NT2/D1 (cell line): ENCODE data around the gene SLC26A6.
A peak's percentile ranks its signal among the peaks of the same experiment; 100 is the strongest.

Experiments
- DNase-seq: peaks from one replicate; pipeline ENCODE4 v3.0.0-alpha.2; 2011; ENCODE audit warnings: low read depth, low spot score
- H3K27me3 ChIP-seq: 2 replicates; pipeline ENCODE4 v1.6.0; 2011; ENCODE audit warnings: mild to moderate bottlenecking; ENCODE audit not compliant: insufficient read length, insufficient read depth
- H3K36me3 ChIP-seq: 2 replicates; pipeline ENCODE4 v1.6.1; 2011; ENCODE audit warnings: mild to moderate bottlenecking, low read length, mixed read lengths; ENCODE audit not compliant: insufficient read depth, insufficient read length
- H3K4me1 ChIP-seq: 2 replicates; pipeline ENCODE4 v1.5.1; 2011; ENCODE audit not compliant: insufficient read depth, insufficient read length
- H3K4me3 ChIP-seq: 2 replicates; pipeline ENCODE4 v1.5.1; 2011; ENCODE audit warnings: low read depth; ENCODE audit not compliant: insufficient read length
- H3K9ac ChIP-seq: 2 replicates; pipeline ENCODE4 v1.6.0; 2011; ENCODE audit warnings: low read depth; ENCODE audit not compliant: insufficient read length
- H3K9me3 ChIP-seq: 2 replicates; pipeline ENCODE4 v1.5.1; 2011; ENCODE audit warnings: mild to moderate bottlenecking, low read length; ENCODE audit not compliant: insufficient read depth
- SUZ12 ChIP-seq: IDR thresholded peaks from 2 replicates; pipeline ENCODE4 v1.6.1; 2011; ENCODE audit not compliant: insufficient read length, insufficient read depth; ENCODE audit errors: extremely low read depth
- YY1 ChIP-seq: IDR thresholded peaks from 2 replicates; pipeline ENCODE4 v1.6.1; 2011; ENCODE audit not compliant: insufficient read length, insufficient read depth
- ZNF274 ChIP-seq: IDR thresholded peaks from 2 replicates; pipeline ENCODE4 v1.6.1; 2011; ENCODE audit warnings: mild to moderate bottlenecking, low read depth, low read length

SLC26A6 gene

DNA sequence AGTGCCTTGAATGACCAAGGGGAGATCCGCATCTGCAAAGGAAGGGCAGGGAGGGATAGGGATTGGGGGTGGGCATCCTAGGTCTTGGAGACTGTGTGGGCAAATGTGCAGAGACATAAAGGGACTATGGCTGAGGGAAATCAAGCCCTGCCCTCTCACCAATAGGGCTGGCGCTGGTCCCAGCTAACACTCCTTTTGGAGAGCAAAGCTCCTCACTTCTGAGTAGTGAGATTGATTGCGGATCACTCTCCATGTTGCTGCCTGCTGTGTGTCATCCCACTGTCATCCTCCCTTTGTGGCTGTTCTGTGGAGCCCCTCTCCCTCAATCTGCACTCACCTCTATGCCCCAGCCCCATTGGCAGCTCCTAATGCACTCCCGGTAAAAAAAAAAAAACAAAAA, 29.7 kb upstream of the SLC26A6 start:
- no peak for TF ChIP-seq SUZ12
- TF ChIP-seq ZNF274, result no peak
- no peak for TF ChIP-seq YY1
- Histone ChIP-seq H3K9me3 (no peaks in the 10 kb centered on the region), H3K4me3 (no peak overlapping the region), H3K36me3 (peaks cover 22% of the 10 kb centered on the region), H3K9ac (peak overlapping the region; percentile 22), H3K4me1 (peaks cover 10% of the 10 kb centered on the region), H3K27me3 (peaks cover 7% of the 10 kb centered on the region)
- DNase-seq, result no peak

DNA sequence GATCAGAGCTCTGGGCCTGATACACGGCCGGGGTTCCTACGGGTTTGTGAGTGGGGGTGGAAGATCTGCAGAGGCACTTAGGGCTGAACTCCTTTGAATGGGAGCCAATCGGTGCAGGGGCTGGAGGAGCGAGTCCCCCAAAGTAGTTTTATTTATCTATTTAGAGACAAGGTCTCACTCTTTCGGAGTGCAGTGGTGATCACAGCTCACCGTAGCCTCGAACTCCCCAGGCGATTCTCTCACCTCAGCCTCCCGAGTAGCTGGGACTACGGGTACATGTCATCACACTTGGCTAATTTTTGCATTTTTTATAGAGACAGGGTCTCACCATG, 29.0 kb upstream of the SLC26A6 start:
- no peaks in the 10 kb centered on the region for H3K9me3 ChIP-seq
- H3K4me3 ChIP-seq, result no peak overlapping the region
- peaks cover 10% of the 10 kb centered on the region for H3K4me1 ChIP-seq
- H3K9ac ChIP-seq, result peak overlapping the region; percentile 22
- no peak for DNase-seq
- H3K36me3 ChIP-seq, result peaks cover 24% of the 10 kb centered on the region
- TF ChIP-seq SUZ12, result no peak
- no peak for TF ChIP-seq ZNF274
- TF ChIP-seq YY1, result no peak
- H3K27me3 ChIP-seq, result peaks cover 7% of the 10 kb centered on the region

DNA sequence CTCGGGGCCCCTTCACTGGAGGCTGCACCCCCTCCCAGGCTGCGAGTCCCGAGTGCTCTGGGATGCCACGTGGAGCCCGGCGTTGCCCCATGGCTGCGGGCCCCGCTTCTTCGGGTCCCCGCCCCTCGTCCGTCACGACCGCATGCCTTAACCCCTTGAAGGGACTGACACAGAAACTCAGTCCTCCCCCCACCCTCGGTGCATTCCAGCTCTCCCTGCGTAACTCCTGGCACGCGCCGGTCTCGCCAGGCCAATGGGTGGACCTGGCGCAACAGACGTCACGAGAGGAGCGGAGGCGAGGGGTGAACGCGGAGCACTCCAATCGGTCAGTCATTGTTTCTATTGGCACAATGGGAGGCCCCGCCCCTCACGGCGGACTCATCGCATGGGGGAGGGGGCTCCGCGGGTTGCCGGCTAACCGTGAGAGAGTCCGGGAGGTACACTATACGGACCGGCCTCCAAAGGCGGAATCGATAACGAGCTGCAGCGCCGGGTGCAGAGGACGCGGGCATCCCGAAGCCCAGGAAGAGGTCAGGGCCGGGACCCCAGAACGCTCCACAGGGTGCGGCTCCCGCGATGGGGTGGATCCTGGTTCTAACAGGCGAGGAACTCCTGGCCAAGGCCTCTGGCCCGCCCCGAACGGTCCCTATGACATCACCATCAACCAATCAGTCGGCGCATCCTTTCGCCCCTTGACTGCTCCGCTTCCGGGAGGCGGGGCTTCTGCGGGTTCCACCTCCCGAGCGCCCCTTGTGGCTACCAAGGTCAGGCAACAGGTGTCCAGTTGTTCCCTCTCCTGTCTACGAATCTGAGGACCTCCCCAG, 28.4 kb upstream of the SLC26A6 start:
- H3K36me3 ChIP-seq, result peaks cover 27% of the 10 kb centered on the region
- H3K4me1 ChIP-seq, result peaks cover 10% of the 10 kb centered on the region
- peak; percentile 99 for DNase-seq
- peak overlapping the region; percentile 98 for H3K9ac ChIP-seq
- peaks cover 7% of the 10 kb centered on the region for H3K27me3 ChIP-seq
- H3K4me3 ChIP-seq, result peak overlapping the region; percentile 93
- no peaks in the 10 kb centered on the region for H3K9me3 ChIP-seq
- no peak for TF ChIP-seq ZNF274
- no peak for TF ChIP-seq SUZ12
- no peak for TF ChIP-seq YY1

DNA sequence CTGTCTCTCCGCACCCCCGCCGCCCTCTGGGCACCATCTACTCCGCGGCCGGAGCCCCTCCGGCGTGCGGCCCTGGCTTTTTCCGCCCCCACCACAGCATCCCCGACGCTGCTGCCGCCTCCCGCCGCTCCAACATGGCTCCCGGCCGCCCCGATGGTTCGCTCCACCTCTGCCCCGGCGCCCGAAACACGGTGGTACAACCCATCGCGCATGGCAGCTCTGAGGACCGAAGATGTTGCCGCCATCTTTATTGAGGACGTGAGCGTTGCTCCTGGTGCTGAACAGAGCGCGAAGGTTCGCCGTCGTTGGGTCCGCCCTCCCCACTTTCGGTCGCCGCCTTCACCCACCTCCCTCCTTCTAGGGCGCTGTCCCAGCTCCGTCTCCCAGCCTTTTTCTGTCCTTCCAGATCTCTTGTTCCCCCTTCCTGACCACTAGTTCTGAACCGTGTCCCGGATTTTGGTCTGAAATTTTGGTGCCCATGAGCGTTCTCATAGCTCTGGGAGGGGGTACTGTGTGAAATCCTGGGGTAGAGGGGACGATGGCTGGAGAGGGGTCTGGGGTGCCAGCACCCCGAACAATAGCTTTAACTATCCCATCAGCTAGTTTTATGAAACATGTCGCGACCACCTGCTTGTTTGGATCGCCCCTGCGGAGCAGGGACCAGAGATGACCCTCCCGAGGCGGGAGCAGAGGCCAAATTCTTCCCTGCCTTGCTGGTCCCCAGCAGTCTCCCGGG, 27.7 kb upstream of the SLC26A6 start, which contains the start of gene CELSR3:
Gene CELSR3 (minus strand): TSS at position 134 of the 736 bp plus-strand sequence. CDS start 252 bp downstream, outside the sequence.
- DNase-seq, result peak; percentile 87

DNA sequence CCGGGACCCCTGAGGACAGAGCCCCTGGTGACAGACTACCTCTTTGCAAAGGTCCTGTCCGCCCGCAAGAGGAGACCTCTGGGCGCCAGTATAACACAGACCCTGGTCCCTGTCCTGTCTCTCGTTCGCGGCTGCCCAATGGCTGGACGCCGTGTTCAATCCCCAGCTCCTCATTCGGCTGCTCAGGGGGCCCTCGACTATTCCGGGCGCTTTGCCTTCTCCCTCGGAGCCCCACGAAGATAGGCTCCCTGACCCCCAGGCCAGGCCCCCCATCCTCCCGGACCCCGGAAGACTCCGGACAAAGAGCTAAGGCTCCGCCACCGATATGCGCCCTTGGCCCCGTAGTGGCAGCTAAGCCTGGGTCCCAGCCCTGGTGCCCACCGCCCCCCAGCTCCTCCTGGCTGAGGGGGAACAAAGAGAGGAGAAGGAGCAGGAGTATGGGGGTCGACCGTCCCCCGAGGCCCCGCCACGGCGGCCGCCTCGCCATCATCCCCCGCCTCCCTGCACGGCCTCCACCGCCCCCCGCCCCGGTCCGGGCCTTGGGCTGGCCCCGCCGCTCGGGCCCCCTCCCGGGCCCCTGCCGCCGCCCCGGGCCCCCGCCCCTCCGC, 27.0 kb upstream of the SLC26A6 start:
- Histone ChIP-seq H3K4me1 (peaks cover 10% of the 10 kb centered on the region), H3K27me3 (peaks cover 7% of the 10 kb centered on the region), H3K36me3 (peaks cover 35% of the 10 kb centered on the region), H3K4me3 (peak overlapping the region; percentile 93), H3K9ac (peak overlapping the region; percentile 98), H3K9me3 (no peaks in the 10 kb centered on the region)
- DNase-seq, result no peak
- TF ChIP-seq ZNF274 (no peak), YY1 (no peak), SUZ12 (no peak)

More for the DNA sequence above, 27.7 kb upstream of the SLC26A6 start, which contains the start of gene CELSR3:
- Histone ChIP-seq H3K4me3 (peak within 1 kb of the TSS; percentile 93), H3K36me3 (peaks cover 34% of the 10 kb centered on the region), H3K9ac (peak within 1 kb of the TSS; percentile 98), H3K27me3 (peaks cover 7% of the 10 kb centered on the region), H3K9me3 (no peaks in the 10 kb centered on the region), H3K4me1 (peaks cover 10% of the 10 kb centered on the region)
- TF ChIP-seq YY1 (peak; percentile 89), ZNF274 (no peak), SUZ12 (no peak)

GRCh38 chr3:48661501-48662144, 26.4 kb upstream of the SLC26A6 start:
- peaks cover 7% of the 10 kb centered on the region for H3K27me3 ChIP-seq
- peak overlapping the region; percentile 51 for H3K4me3 ChIP-seq
- TF ChIP-seq YY1 (no peak), SUZ12 (no peak), ZNF274 (no peak)

More at GRCh38 chr3:48661501-48662144, 26.4 kb upstream of the SLC26A6 start:
- no peak for DNase-seq
- Histone ChIP-seq H3K9ac (peak overlapping the region; percentile 79), H3K9me3 (no peaks in the 10 kb centered on the region), H3K4me1 (peaks cover 13% of the 10 kb centered on the region), H3K36me3 (peaks cover 36% of the 10 kb centered on the region)
